ENCODE data around the gene ATAD3A. TPM values are rescaled to one million over a fixed set of nuclear protein-coding genes. Genes with fewer than 3 reads are reported as not detected.

ATAD3A gene
- total RNA-seq, 2 donors from 2014 or later, result 52.7 to 126 TPM

GRCh38 chr1:1535201-1536018, 23.4 kb downstream of the ATAD3A start:
- no peak for ATAC-seq
- peaks cover 5% of the 10 kb centered on the region for H3K9me3 Mint-ChIP-seq
- no peaks in the 10 kb centered on the region for H3K27me3 Mint-ChIP-seq

GRCh38 chr1:1536019-1536937, 24.3 kb downstream of the ATAD3A start:
- ATAC-seq, result no peak
- no peak for DNase-seq (ENCODE audit: low spot score)
- Mint-ChIP-seq H3K4me1 (ENCODE audit: low read depth in 2 of 2) (no peaks in the 10 kb centered on the region), H3K27ac (no peak overlapping the region), H3K36me3 (peaks cover 6% of the 10 kb centered on the region), H3K27me3 (no peaks in the 10 kb centered on the region), H3K4me3 (no peak overlapping the region), H3K9me3 (peaks cover 5% of the 10 kb centered on the region)

More at GRCh38 chr1:1535201-1536018, 23.4 kb downstream of the ATAD3A start:
- Mint-ChIP-seq H3K27ac (no peak overlapping the region), H3K4me3 (no peak overlapping the region), H3K36me3 (peaks cover 6% of the 10 kb centered on the region), H3K4me1 (ENCODE audit: low read depth in 2 of 2) (no peaks in the 10 kb centered on the region)
- no peak for DNase-seq (ENCODE audit: low spot score)

GRCh38 chr1:1536938-1537546, 25.1 kb downstream of the ATAD3A start:
- Mint-ChIP-seq H3K27ac (no peak overlapping the region), H3K36me3 (peaks cover 3% of the 10 kb centered on the region)
- no peak for ATAC-seq

GRCh38 chr1:1537626-1538250, 25.8 kb downstream of the ATAD3A start:
- Mint-ChIP-seq H3K4me1 (ENCODE audit: low read depth in 2 of 2) (no peaks in the 10 kb centered on the region), H3K9me3 (no peaks in the 10 kb centered on the region), H3K27ac (no peak overlapping the region), H3K27me3 (no peaks in the 10 kb centered on the region), H3K4me3 (no peak overlapping the region), H3K36me3 (no peaks in the 10 kb centered on the region)
- DNase-seq (ENCODE audit: low spot score), result no peak
- no peak for ATAC-seq

More at GRCh38 chr1:1536938-1537546, 25.1 kb downstream of the ATAD3A start:
- no peak for DNase-seq (ENCODE audit: low spot score)
- Mint-ChIP-seq H3K27me3 (no peaks in the 10 kb centered on the region), H3K9me3 (peaks cover 2% of the 10 kb centered on the region), H3K4me3 (no peak overlapping the region), H3K4me1 (ENCODE audit: low read depth in 2 of 2) (no peaks in the 10 kb centered on the region)

GRCh38 chr1:1538334-1538733, 26.4 kb downstream of the ATAD3A start:
- ATAC-seq, result no peak
- no peak overlapping the region for H3K27ac Mint-ChIP-seq
- H3K9me3 Mint-ChIP-seq, result no peaks in the 10 kb centered on the region
- no peaks in the 10 kb centered on the region for H3K36me3 Mint-ChIP-seq
- no peaks in the 10 kb centered on the region for H3K27me3 Mint-ChIP-seq
- DNase-seq (ENCODE audit: low spot score), result no peak
- H3K4me3 Mint-ChIP-seq, result no peak overlapping the region
- no peaks in the 10 kb centered on the region for H3K4me1 Mint-ChIP-seq (ENCODE audit: low read depth in 2 of 2)

- Mint-ChIP-seq H3K9me3 (no peaks in the 10 kb centered on the region), H3K4me1 (ENCODE audit: low read depth in 2 of 2) (no peaks in the 10 kb centered on the region), H3K36me3 (no peaks in the 10 kb centered on the region), H3K4me3 (no peak overlapping the region), H3K27ac (no peak overlapping the region), H3K27me3 (no peaks in the 10 kb centered on the region)
- no peak for ATAC-seq
- no peak for DNase-seq (ENCODE audit: low spot score)
Measured at GRCh38 chr1:1538989-1539309, 27.0 kb downstream of the ATAD3A start.

- no peaks in the 10 kb centered on the region for H3K36me3 Mint-ChIP-seq
- no peak overlapping the region for H3K27ac Mint-ChIP-seq
- no peaks in the 10 kb centered on the region for H3K27me3 Mint-ChIP-seq
- no peaks in the 10 kb centered on the region for H3K9me3 Mint-ChIP-seq
- H3K4me3 Mint-ChIP-seq, result no peak overlapping the region
- ATAC-seq, result no peak
- DNase-seq (ENCODE audit: low spot score), result no peak
- no peaks in the 10 kb centered on the region for H3K4me1 Mint-ChIP-seq (ENCODE audit: low read depth in 2 of 2)
Measured at GRCh38 chr1:1539310-1540089, 27.5 kb downstream of the ATAD3A start.

GRCh38 chr1:1540090-1540817, 28.3 kb downstream of the ATAD3A start, which contains the start of gene TMEM240:
Gene TMEM240 (minus strand): TSS chr1:1540624. CDS start chr1:1540346, 278 bp downstream.
- Mint-ChIP-seq H3K36me3 (no peaks in the 10 kb centered on the region), H3K27me3 (no peaks in the 10 kb centered on the region), H3K9me3 (no peaks in the 10 kb centered on the region), H3K4me1 (ENCODE audit: low read depth in 2 of 2) (no peaks in the 10 kb centered on the region), H3K27ac (no peak within 1 kb of the TSS), H3K4me3 (no peak within 1 kb of the TSS)
- ATAC-seq, result peak; percentile 46 to 52
- no peak for DNase-seq (ENCODE audit: low spot score)

GRCh38 chr1:1540818-1541628, 29.1 kb downstream of the ATAD3A start:
- no peak for ATAC-seq

GRCh38 chr1:1541956-1542765, 30.2 kb downstream of the ATAD3A start:
- ATAC-seq (no peak), DNase-seq (ENCODE audit: low spot score) (no peak)
- Mint-ChIP-seq H3K9me3 (no peaks in the 10 kb centered on the region), H3K4me3 (no peak overlapping the region), H3K27me3 (no peaks in the 10 kb centered on the region), H3K4me1 (ENCODE audit: low read depth in 2 of 2) (no peaks in the 10 kb centered on the region), H3K36me3 (no peaks in the 10 kb centered on the region), H3K27ac (no peak overlapping the region)

More at GRCh38 chr1:1540818-1541628, 29.1 kb downstream of the ATAD3A start:
- H3K27ac Mint-ChIP-seq, result no peak overlapping the region
- H3K27me3 Mint-ChIP-seq, result no peaks in the 10 kb centered on the region
- no peak overlapping the region for H3K4me3 Mint-ChIP-seq
- no peaks in the 10 kb centered on the region for H3K9me3 Mint-ChIP-seq
- H3K4me1 Mint-ChIP-seq (ENCODE audit: low read depth in 2 of 2), result no peaks in the 10 kb centered on the region
- no peaks in the 10 kb centered on the region for H3K36me3 Mint-ChIP-seq
- DNase-seq (ENCODE audit: low spot score), result no peak

Measured in natural killer cell treated with Interleukin-12 subunit alpha and Interleukin-12 subunit beta and Interleukin-15 and Interleukin-18, amount 100 ng/mL, for 72 hours (primary cell).